ENCODE data around the gene CYTH2.

The CYTH2 gene

DNA sequence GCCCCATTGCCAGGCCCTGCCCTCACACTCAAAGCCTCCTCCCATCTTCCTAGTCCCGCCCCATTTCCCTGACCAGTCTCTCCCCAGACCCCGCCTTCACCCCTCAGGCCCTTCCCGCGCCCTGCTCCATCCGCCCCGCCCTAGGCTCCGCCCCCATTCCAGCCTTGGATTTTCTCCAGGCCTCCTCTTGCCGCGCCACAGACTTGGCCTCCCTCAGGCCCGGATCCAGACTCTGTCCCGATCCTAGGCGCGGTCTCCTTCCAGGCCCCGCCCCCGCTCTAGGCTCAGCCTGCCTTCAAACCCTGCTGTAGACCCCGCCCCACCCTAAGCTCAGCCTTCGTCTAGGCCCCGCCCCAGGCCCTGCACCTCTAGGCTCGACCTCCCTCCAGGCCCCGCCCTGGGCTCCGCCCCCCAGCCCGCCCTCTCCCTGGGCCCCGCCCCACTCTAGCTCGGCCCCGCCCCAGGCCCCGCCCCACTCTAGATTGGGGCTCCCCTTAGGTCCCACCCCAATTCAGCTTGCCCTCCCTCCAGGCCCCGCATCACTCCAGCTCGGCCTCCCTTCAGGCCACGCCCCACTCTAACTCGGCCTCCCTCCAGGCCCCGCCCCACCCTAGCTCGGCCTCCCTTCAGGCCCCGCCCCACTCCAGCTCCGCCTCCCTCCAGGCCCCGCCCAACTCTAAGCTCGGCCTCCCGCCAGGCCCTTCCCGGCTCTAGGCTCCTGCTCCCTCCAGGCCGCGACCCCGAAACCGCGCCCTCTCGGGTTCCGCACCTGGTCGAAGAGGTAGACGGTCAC, 24.0 kb downstream of the CYTH2 start:
- TF ChIP-seq, protein P1, sequence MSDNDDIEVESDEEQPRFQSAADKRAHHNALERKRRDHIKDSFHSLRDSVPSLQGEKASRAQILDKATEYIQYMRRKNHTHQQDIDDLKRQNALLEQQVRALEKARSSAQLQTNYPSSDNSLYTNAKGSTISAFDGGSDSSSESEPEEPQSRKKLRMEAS (IDR thresholded peaks at IDR 0.05; ENCODE audit: low read depth, low read length) = no peak
- TF ChIP-seq MYC (IDR thresholded peaks at IDR 0.05; ENCODE audit: low read depth, low read length) (no peak), POLR2A (IDR thresholded peaks at IDR 0.05; ENCODE audit: extremely low read depth, insufficient read length) (no peak)
- TF ChIP-seq, protein P2, sequence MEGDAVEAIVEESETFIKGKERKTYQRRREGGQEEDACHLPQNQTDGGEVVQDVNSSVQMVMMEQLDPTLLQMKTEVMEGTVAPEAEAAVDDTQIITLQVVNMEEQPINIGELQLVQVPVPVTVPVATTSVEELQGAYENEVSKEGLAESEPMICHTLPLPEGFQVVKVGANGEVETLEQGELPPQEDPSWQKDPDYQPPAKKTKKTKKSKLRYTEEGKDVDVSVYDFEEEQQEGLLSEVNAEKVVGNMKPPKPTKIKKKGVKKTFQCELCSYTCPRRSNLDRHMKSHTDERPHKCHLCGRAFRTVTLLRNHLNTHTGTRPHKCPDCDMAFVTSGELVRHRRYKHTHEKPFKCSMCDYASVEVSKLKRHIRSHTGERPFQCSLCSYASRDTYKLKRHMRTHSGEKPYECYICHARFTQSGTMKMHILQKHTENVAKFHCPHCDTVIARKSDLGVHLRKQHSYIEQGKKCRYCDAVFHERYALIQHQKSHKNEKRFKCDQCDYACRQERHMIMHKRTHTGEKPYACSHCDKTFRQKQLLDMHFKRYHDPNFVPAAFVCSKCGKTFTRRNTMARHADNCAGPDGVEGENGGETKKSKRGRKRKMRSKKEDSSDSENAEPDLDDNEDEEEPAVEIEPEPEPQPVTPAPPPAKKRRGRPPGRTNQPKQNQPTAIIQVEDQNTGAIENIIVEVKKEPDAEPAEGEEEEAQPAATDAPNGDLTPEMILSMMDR (IDR thresholded peaks at IDR 0.05; ENCODE audit: low read depth, low read length) = no peak
- peak overlapping the region; percentile 38 for H3K4me3 ChIP-seq (ENCODE audit: low read depth, low read length)

DNA sequence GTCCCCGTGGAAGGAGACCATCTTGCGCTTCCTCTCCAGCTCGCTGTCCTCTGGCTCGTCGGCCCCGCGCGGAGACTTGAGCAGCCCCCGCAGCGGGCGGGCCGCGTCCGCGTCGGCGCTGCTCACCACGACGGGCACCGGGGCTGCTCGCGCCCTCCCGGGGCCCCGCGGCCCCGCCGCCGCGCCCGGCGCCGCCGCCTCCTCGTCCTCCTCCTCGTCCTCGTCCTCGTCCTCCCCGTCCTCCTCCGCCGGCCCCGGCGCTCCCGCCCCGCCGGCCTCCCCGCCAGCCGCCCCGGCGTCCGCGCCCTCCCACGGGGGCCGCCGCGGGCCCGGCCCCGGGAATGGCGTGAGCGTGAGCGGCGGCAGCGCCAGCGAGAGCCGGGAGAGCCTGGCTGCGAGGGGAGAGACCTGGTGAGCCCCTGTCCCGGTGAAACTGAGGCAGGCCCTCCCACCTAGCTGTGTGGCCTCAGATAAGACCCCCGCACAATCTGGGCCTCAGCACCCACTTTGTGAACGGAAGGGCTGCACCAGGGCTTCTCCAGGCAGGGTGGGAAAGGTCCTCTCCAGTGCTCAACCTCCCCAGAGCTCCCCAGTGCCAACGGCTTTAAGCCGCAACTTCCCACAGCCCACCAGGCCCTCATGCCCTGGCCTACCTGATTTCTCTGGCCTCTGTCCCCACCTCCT, 24.7 kb downstream of the CYTH2 start:
- DNase-seq (ENCODE audit: low read depth) = no peak
- TF ChIP-seq, protein P1 (IDR thresholded peaks at IDR 0.05; ENCODE audit: low read depth, low read length) = no peak
- TF ChIP-seq, protein P2 (IDR thresholded peaks at IDR 0.05; ENCODE audit: low read depth, low read length) = no peak
- no peak for TF ChIP-seq POLR2A (IDR thresholded peaks at IDR 0.05; ENCODE audit: extremely low read depth, insufficient read length)
- no peak for TF ChIP-seq MYC (IDR thresholded peaks at IDR 0.05; ENCODE audit: low read depth, low read length)
- peak overlapping the region; percentile 38 for H3K4me3 ChIP-seq (ENCODE audit: low read depth, low read length)

More for the DNA sequence above, 24.0 kb downstream of the CYTH2 start:
- peak; percentile 96 for DNase-seq (ENCODE audit: low read depth)

DNA sequence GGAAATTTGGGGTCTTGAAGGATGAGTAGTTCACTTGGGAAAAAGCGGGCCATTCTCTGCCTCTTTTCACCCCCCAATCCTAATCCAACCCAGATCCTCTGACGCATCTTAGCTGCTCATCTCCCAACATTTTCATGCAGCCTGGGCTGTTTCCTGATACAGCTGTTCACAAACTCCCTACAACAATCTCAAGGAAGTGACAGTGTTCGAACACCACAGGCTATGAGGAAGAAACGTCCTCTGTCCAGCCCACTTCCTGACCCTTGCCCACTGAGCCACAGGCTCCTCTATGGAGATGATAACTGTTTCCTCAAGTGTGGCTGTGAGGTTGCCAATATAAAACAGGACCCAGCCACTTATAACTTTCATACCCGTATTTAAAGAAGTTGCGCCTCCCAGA, 26.2 kb downstream of the CYTH2 start:
- TF ChIP-seq, protein P2 (IDR thresholded peaks at IDR 0.05; ENCODE audit: low read depth, low read length) = no peak
- TF ChIP-seq MYC (IDR thresholded peaks at IDR 0.05; ENCODE audit: low read depth, low read length) = peak; percentile 57; the same call in 1 of the 2 replicates
- TF ChIP-seq, protein P1 (IDR thresholded peaks at IDR 0.05; ENCODE audit: low read depth, low read length) = 0 out of 2 replicates have a peak, but pooled peaks have one; percentile 26
- DNase-seq (ENCODE audit: low read depth) = peak; percentile 82
- no peak overlapping the region for H3K4me3 ChIP-seq (ENCODE audit: low read depth, low read length)

DNA sequence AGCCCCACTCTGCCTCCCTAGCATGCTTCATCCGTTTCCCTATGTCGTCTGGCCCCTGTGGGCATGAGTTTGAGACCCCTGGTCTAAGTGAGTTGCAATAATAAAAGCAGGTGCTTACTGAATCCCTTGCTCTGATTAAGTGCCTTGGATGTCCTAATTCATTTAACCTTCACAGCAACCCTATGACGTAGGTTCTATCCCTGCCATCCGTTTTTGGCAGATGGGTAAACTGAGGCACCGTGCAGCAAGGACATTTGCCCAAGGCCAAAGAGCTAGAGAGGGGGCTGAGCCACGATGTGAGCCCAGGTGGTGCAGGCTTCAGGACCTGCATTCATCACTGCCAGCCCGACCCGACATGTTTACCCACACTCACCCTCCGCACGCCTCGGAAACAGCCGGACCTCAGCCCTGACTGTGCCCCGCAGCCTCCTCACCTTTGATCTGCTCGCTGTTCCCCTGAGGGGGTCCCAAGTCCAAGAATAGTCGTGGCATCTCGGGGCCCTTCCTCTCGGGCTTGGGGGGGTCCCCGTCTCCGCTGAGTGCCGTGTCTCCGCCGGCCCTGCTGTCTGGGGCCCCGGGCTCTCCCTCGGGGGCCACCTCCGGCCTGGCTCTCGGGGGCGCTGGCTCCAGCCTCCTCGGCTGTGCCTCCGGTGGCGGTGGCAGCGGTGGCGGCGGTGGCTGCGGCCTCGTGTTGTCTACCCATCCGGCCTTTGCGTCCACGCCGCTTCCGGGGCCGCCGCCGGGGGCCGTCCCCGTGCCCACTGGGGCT, 28.0 kb downstream of the CYTH2 start:
- H3K4me3 ChIP-seq (ENCODE audit: low read depth, low read length) = no peak overlapping the region
- DNase-seq (ENCODE audit: low read depth) = no peak
- TF ChIP-seq, protein P1 (IDR thresholded peaks at IDR 0.05; ENCODE audit: low read depth, low read length) = no peak
- TF ChIP-seq MYC (IDR thresholded peaks at IDR 0.05; ENCODE audit: low read depth, low read length) = no peak
- no peak for TF ChIP-seq POLR2A (IDR thresholded peaks at IDR 0.05; ENCODE audit: extremely low read depth, insufficient read length)
- TF ChIP-seq, protein P2 (IDR thresholded peaks at IDR 0.05; ENCODE audit: low read depth, low read length) = no peak

DNA sequence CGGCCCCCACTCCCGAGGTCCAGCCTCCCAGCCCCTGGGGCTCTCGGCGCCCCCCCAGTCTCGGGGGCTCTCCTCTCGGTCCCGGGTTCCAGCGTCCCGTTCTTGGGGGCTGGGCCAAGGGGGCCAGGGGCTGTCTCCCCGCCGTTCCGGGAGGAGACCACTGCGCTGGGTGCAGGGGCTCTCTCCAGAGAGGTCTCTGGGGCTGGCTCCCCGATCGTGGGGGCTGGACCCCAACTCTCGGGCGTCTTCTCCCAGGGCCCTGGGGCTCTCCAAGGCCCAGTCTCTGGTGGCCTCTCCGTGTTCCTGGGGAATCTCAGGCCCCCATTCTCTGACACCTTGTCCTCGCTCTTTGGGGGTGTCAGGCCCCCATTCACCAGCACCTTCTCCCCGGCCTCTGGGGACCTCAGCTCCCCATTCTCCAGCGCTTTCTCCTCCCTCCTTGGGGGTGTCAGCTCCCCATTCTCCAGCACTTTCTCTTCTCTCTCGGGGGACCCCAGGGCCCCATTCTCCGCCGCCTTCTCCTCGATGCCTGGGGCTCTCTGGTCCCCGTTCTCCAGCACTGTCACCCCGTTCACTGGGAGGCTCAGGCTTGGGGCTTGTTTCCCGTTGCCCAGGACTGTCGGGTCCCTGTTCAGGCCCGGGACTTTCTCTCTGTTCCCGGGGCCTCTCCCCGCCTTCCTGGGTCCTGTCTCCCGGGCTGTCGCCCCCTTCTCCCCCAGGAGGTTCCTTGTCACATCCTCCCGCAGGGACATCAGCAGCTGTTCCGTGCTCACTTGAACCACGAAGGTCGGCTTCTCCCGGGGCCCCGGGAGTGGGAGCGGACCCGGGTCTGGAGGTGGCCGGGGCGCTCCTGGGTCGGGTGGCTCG, 28.8 kb downstream of the CYTH2 start:
- DNase-seq (ENCODE audit: low read depth) = no peak
- TF ChIP-seq MYC (IDR thresholded peaks at IDR 0.05; ENCODE audit: low read depth, low read length) (no peak), POLR2A (IDR thresholded peaks at IDR 0.05; ENCODE audit: extremely low read depth, insufficient read length) (no peak)
- TF ChIP-seq, protein P2 (IDR thresholded peaks at IDR 0.05; ENCODE audit: low read depth, low read length) = no peak
- no peak overlapping the region for H3K4me3 ChIP-seq (ENCODE audit: low read depth, low read length)
